Sigmoid colon (tissue), 4 donors: ENCODE measurements around the gene CACNA1A.

Experiments used
- CTCF ChIP-seq, 4 experiments: fragments of 450-650 bp in 3 of 4; fragments of 200-600 bp in 1 of 4; IDR thresholded peaks; one replicate each; pipeline ENCODE4 v1.5.1; 2016 to 2019; ENCODE audit warnings: antibody characterized with exemption in 4 of 4, mild to moderate bottlenecking in 3 of 4, moderate library complexity in 2 of 4
- POLR2A ChIP-seq, 2 donors: fragments of 450-650 bp; IDR thresholded peaks; one replicate each; pipeline ENCODE4 v1.6.1; 2016; ENCODE audit warnings: antibody characterized with exemption in 2 of 2, mild to moderate bottlenecking in 2 of 2, moderate library complexity in 2 of 2
- POLR2AphosphoS5 ChIP-seq, 4 donors: sonication (generic); formaldehyde crosslinking; IDR thresholded peaks; one replicate each; pipeline ENCODE4 v1.6.1; 2017; ENCODE audit warnings: antibody characterized with exemption in 4 of 4

DNA sequence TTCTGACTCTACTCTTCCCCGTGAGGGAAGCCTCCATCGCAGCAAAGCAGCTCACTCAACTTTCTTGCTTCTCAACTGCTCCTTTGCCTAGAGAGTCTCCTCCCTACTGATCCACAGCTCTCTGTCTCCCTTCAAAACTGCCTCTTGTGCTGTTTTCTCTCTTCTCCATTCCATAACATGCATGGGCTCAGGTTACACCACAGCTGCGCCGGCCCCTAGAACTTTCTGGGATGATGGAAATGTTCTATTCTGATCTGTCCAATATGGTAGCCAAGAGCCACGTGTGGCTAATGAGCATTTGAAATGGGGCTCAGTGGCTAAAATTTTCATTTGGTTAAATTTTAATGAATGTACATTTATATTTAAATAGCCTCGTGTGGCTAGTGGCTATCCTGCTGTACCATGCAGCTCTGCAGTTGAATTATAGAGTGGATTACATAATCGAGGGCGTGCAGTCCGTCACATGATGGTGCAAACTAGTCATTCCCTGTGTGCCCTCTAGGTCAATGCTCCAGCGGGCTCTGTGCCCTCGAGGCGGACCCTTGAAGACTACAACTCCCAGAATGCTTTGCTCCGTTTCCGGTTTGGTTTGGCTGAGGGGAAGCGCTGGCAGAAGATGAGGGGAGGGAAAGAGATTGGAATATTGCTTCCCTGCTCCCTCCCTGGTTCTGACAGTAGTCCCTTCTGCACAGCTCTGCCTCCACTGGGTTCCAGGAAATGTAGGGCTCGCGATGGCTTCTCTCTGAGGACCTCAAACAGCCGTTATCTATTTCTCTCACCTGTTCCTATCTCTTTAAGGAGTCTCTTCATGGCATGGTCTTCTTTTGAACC lies 109.8 kb downstream of the CACNA1A start:
- TF ChIP-seq CTCF (IDR thresholded peaks at IDR 0.05), result no peak
- TF ChIP-seq POLR2AphosphoS5 (IDR thresholded peaks at IDR 0.05), result no peak
- TF ChIP-seq POLR2A (IDR thresholded peaks at IDR 0.05), result no peak
